Thyroid gland (tissue), 4 donors: ENCODE measurements around the gene PRAME.

Experiments used
- POLR2A ChIP-seq, 2 donors: fragments of 450-650 bp; IDR thresholded peaks; one replicate each; pipeline ENCODE4 v1.6.1; 2017; ENCODE audit warnings: antibody characterized with exemption in 2 of 2, mild to moderate bottlenecking in 2 of 2, moderate library complexity in 1 of 2
- TF ChIP-seq, protein P1 (sequence below), 6 experiments: fragments of 200-600 bp in 3 of 6; fragments of 450-650 bp in 3 of 6; sonication (generic) in 3 of 6; IDR thresholded peaks; one replicate each; pipeline ENCODE4 v1.5.1; 2016 to 2019; ENCODE audit warnings: antibody characterized with exemption in 6 of 6, mild to moderate bottlenecking in 2 of 6, inconsistent platforms in 1 of 6, moderate library complexity in 1 of 6

- TF ChIP-seq, protein P1, sequence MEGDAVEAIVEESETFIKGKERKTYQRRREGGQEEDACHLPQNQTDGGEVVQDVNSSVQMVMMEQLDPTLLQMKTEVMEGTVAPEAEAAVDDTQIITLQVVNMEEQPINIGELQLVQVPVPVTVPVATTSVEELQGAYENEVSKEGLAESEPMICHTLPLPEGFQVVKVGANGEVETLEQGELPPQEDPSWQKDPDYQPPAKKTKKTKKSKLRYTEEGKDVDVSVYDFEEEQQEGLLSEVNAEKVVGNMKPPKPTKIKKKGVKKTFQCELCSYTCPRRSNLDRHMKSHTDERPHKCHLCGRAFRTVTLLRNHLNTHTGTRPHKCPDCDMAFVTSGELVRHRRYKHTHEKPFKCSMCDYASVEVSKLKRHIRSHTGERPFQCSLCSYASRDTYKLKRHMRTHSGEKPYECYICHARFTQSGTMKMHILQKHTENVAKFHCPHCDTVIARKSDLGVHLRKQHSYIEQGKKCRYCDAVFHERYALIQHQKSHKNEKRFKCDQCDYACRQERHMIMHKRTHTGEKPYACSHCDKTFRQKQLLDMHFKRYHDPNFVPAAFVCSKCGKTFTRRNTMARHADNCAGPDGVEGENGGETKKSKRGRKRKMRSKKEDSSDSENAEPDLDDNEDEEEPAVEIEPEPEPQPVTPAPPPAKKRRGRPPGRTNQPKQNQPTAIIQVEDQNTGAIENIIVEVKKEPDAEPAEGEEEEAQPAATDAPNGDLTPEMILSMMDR (IDR thresholded peaks at IDR 0.05): no peak
- no peak for TF ChIP-seq POLR2A (IDR thresholded peaks at IDR 0.05)
Measured at GRCh38 chr22:22600531-22601261, 41.6 kb upstream of the PRAME start.
